CD4-positive, alpha-beta T cell treated with Interleukin-15 for 1 hour (primary cell): ENCODE results near the gene KIFAP3.
"Not testable (repeated sequence)": the region's sequence is repeated elsewhere in the genome, so short reads cannot be mapped to it uniquely, and the experiment has no call there.

Experiments
- DNase-seq: peaks from one replicate; pipeline ENCODE4 v3.0.0-alpha.2; 2020

KIFAP3 gene

DNA sequence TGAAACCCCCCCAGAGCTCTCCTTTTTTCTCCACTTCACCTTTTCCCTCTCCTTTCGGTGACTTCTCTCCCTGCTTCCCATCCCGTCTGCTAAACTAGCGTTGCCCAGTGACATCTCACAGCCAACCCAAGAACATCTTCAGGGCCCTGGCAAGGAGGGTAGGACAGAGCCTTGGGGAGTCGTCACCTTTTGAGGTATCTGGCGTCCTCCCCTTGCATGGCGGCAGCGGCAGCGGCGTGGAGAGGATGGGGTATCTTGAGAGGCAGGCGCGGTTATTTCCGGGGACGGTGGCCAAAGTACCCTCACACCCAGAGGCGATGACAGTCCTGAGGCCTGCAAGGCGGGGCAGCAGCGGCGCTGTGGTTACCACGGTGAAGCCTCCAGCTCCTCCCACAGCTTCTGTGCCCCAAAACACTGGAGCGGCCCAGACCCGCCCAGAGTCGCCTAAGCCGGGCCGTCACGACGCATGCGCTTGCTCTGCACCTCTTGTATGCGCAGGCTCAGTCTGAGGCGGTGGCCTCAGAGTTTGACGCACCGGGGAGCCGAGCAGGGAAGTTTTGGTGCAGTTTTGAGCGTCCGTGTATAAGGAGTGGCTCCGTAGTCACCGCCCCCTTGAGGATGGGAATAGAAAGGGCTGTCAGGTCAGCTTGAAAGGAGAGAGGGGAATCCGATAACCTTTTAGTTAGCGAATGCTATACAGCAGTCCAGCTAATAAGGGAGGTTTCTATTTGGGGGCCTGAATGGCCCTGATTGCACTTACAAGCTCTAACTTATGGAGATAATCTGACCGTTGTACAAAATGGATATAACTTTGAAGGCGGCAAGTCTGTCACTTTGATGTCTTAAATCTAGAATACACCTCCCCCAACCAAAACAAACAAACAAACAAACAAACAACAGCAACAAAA is at the start of gene KIFAP3:
Gene KIFAP3, minus strand, starts transcription at position 446 of the 908 bp plus-strand sequence. Its CDS starts 228 bp downstream, at position 218.
- DNase-seq, result peak; percentile 98

DNA sequence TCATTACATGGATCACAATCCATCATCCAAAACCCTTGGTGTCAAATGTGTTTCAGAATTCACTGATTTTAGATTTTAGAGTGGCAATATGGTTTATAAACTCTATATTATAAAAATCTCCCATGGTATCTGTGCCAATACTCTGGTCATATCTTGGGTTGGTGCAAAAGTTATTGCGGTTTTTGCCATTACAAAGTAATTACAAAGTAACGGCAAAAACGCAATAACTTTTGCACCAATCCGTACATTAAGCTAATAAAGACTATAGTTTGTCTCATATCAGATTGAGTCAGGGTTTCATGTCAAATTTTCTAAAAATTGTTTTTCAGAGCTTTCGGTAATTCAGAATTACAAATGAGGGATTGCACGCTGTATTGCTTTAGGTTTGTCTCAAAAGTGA is 47.9 kb upstream of the KIFAP3 start:
- DNase-seq, result no peak

DNA sequence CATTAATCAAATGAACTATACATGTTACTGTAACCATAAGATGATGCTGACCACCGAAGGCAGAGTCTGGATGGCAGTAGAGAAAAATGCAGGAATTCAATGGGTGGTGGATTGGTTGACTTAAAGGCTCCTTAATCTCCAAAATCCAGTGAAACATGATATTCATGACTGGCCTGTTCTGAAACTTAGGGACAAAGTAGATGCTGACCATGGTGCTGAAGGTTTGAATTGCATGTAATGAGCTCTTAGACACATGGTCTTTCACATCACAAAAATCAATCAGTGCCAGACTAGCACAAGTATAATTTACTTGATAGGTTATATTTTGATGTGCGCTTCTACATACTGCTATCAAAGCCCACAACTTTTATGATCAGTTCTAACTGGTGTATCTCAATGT is 40.4 kb upstream of the KIFAP3 start:
- no peak for DNase-seq

DNA sequence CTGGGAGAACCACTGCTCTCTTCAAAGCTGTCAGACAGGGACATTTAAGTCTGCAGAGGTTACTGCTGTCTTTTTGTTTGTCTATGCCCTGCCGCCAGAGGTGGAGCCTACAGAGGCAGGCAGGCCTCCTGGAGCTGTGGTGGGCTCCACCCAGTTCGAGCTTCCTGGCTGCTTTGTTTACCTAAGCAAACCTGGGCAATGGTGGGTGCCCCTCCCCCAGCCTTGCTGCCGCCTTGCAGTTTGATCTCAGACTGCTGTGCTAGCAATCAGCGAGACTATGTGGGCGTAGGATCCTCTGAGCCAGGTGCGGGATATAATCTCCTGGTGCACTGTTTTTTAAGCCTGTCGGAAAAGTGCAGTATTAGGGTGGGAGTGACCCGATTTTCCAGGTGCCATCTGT is 38.6 kb upstream of the KIFAP3 start:
- not testable (repeated sequence) for DNase-seq

DNA sequence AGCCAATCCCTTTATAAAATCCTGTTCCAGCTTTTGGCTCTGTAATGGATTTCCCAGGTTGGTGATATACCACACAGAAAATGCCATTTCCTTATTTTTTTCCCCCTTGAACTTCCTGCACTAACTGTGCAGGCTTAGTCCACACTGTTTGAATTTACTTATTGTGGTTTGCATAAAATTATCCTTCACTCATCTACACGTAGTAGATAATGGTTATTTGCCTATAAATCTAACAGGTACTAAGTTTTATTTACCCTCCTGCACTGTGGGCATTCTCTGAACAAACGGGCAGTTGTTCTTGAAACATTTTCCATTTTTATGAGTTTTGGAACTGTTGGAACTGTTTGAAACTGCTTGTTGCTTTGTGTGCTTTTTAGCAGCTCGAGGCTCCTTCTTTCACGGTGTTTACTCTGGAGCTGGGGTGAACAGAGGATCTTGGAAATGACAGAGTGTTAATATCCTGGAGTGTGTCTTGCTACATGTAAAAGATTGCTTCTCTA is 23.0 kb upstream of the KIFAP3 start:
- no peak for DNase-seq

DNA sequence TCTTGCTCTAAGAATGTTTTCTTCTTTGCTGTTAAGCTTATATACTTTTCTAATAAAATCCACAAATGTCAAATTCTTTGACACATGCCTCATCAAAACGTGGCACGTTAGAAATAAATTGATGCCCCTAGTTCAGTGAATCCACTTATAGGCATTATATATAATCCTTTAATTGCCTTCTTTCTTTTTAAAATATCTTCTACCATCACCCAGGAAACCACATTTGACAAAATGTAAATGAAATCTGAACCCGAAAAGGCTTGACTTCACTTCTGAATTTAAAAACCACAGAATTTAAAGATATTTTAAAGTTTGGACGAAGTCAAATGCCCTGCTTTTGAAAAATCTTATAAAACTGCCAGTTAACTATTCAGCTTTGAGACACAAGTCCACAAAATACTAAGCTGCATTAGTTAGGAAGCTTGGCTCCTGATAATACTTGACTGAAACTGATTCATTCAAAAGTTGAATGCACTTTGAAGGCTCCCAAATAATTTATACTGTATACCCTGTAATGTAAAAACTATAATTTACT is 22.4 kb upstream of the KIFAP3 start:
- DNase-seq, result no peak

DNA sequence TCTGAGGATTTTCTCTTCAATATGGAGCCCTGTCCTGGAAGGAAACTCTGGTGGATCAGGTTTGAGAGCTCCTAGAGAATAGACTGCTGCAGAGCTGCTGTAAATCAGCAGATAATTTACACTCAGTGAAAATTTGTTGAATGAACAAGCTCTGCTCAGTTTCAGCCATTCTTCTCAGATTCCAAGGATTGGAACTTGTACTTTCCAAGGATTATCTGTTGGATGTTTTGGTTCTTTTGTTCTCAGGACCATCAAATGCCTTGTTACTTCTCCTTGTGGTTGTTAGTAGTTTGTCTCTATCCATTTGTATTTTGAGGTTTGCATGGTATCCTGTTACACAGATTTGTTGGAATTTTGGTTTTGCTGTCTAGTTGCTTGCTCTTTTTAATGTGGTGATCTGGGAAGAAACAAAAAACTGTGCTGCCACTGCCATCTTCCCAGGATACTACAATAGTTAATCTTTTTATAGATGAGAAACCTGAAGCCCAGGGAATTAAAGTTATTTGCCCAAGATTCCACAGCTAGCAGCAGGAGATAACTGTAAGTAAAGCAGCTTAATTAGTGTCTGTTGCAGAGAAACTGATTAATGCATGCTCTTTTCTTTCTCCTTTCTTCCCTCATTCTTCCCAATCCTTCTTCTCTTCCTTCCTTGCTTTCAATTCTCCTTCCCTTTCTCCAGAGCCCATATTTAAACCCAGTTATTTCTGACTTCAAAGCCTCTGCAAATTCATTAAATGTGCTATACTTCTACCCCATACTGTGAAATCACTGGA is 21.7 kb upstream of the KIFAP3 start:
- DNase-seq, result no peak

DNA sequence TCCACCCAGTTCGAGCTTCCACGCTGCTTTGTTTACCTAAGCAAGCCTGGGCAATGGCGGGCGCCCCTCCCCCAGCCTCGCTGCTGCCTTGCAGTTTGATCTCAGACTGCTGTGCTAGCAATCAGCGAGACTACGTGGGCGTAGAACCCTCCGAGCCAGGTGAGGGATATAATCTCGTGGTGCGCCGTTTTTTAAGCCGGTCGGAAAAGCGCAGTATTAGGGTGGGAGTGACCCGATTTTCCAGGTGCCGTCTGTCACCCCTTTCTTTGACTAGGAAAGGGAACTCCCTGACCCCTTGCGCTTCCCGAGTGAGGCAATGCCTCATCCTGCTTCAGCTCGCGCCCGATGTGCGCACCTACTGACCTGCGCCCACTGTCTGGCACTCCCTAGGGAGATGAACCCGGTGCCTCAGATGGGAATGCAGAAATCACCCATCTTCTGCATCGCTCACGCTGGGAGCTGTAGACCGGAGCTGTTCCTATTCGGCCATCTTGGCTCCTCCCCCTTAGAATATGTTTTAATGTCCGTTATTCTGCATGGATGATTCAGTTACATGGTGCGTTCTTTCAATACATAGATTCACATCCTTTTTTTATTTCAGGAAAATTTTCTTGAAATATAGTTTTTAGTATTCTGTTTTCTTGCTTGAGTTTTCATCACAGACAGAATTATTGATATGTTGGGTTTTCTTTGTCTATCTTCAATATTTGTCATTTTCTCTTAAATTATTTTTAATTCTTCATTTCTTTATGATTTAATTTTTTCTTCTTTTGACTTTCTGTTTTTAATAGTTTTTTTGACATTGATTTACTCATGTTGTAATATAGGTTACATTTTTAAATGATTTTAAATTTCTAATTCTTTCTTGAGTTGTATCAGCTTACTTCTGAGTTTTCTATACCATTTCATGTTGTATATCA is 20.5 kb upstream of the KIFAP3 start:
- not testable (repeated sequence) for DNase-seq

DNA sequence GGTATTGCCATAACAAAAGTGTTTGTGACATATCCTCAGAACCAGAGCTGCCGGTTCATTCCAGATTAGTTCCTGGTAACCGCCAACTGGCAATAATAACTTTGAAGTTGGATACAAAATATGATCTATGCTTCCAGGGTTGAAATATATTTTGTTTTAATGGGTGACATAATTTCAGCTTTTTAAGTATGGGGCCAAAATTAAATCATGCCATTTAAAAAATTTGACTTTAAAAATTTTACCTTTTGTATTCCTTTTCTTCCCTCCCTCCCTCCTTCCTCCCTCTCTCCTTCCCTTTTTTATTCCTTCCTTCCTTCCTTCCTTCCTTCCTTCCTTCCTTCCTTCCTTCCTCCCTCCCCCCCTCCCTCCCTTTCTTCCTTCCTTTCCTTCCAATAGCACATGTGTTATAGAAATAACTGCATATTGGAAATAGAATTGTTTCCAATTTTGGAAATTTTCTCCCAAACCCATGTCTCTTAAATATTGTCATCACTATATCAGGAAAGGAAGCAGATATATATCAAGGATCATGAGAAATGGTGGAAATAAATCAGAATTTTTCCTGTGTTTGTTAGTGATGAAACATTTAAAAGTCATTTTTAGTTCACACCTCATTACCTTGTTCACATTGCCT is 12.0 kb upstream of the KIFAP3 start:
- DNase-seq, result no peak

DNA sequence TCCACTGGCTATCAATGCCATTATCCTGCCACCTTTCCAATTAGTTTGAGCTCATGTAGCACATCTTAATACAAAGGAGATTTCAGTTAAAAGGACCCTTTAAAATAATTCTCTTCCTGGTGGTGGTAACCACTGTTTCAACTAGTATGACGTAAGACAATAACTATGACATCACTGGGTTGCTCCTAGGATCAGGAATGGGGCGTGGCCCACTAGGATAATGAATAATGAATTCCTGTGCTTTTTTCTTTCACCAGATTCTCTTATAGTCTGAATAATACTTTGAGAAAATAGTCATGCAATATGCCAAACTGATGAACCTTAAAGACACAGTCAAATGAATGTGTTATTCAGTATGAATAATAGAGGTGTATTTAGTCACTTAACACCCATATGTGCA is 10.6 kb upstream of the KIFAP3 start:
- no peak for DNase-seq

DNA sequence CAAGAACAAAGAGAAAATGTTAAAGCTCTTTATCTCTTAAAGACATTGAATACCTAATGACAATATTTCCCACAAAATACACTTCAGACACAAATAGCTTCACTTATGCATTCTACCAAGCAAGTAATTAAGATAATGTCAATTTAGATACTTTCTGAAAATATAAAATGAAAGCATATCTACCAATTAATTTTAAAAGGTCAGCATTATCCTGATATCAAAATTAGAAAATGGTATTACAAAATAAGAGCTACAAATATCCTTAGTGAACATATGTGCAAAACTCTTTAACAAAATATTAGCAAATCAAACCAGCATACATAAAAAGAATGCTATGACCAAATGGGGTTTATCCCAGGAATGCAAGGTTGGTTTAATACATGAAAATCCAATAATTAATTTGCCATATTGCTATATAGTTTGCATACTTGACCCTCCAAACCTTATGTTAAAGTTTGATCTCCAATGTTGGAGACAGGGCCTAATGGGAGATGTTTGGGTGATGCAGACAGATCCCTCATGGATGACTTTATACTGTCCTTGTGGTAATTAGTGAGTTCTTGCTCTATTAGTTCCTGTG is 4.2 kb upstream of the KIFAP3 start:
- DNase-seq, result no peak

DNA sequence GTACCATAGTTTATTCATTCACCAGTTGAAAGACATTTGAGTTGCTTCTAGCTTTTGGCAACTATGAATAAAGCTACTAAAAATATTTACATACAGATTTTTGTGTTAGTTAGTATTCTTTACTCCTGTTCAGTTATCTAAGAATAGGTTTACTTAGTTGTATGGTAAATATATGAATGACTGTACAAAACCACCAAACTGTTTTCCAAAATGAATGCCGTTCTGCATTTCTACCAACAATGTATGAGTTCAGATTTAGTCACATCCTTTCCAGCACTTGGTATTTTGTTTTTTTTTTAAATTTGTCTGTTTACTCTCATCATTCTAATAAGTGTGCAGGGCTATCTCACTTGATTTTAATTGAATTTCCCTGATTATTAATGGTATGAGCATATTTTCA is 3.4 kb upstream of the KIFAP3 start:
- no peak for DNase-seq

DNA sequence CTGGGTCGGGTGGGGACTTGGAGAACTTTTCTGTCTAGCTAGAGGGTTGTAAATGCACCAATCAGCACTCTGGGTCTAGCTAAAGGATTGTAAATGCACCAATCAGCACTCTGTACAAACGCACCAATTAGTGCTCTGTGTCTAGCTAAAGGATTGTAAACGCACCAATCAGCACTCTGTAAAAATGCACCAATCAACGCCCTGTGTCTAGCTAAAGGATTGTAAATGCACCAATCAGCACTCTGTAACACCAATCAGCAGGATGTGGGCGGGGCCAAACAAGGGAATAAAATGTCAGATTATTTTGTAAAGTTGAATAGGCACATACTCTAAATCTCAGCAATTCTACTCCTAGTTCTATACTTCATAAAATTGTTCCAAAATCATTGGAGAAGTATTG is 2.5 kb upstream of the KIFAP3 start:
- DNase-seq, result not testable (repeated sequence)

DNA sequence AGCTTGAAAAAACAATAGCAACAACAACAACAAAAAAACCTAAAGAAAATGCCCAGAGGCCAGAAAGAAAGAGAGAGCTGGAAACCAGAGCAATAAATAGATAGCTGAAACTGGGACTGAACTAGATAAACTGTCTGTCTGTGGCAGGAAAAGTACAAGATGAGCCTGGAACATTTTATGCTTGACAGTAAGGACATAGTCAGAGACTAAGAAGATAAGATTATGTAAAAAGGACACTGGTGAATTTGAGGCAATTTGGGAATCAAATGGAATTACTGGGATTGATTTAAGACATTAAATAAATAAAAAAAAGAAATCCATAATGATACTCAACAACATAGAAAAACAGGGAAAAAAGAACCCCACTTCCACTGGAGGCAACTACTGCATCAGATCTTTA is 1.7 kb upstream of the KIFAP3 start:
- no peak for DNase-seq

DNA sequence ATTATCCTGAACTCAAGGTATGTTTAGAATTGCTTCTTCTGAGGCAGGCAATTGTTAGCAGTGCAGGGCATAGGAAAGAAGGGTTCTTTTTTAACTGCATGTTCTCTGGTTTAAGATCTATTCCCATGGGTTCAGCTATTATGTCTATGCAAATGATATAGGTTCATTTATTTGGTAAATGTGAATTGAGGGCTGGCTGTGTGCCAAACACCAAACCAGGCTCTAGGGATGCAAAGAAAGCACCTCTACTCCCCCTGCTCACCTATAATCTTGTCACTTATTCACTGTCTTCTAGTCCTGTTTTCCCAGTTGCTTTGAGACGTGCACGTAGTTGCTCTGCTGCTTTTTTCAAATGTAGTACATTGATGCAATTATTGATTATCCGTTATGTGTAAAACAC is 691 bp upstream of the KIFAP3 start:
- no peak for DNase-seq

DNA sequence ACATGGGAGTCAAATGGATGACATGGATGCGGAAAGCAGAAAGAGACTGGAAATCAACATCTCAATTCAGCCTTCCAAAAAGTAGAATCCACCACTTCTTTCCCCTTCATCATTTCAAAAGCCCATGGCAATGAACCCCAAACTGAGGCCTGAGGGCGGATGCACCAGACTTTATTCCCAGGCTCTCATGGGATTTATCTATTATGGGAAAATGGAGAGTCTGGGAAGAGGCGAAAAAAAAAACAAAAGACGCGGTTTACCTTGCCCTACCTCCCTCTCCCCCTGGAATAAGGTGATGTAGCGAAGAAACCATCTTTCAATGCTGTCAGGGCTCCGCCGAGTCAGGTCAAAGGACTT is 624 bp downstream of the KIFAP3 start:
- no peak for DNase-seq

DNA sequence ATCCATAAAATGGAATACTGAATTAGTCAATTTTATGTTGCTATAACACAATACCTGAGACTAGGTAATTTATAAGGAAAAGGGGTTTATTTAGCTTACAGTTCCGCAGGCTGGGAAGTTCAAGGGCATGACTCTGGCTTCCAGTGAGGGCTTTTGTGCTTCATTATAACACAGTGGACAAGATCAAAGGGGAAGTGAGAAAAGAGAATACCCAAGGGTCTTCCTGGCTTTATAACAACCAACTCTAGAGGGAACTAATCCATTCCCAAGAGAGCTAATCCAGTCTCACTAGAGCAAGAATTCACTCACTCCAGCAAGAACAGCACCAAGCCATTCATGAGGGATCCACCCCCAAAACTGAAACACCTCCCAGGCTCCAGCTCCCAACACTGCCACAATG is 3.1 kb downstream of the KIFAP3 start:
- no peak for DNase-seq

DNA sequence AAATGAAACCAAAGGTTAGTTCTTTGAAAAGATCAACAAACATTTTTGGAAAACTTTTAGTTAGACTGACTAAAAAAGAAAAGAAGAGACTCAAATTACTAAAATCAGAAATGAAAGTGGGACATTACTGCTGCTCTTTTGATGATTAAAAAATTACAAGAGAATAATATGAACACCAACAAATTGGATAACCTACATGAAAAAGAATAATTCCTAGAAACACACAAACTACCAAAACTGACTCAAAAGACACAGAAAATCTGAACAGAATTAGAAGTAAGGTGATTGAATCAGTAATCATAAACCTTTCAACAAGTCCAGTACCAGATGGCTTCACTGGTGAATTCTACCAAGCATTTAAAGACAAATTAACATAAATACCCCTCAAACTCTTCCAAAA is 5.6 kb downstream of the KIFAP3 start:
- no peak for DNase-seq

DNA sequence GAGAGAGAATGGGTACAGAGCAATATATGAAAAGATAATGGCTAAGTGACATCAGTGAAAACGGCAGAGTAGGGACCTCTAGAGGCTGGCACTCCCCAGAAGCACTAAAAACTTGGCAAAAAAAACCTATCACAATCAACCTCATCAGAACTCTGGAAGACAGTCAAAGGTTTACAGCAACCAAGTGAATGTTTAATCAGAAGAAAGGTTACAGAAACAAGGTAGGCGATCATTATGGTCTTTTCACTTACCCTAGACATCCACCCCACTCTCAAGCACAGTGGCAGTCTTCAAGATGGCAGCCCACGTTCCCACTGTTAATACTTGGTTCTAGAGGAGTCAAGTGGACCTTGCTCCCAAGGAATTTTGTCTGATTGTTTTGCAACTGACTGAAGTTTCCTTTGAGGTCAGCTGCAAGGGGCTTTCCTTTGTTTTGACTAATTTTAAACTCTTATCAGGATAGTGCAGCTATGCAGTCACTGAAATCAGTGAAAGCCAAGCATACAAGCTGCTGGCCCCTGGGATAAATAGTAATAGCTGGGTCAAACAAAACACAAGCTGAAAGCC is 7.2 kb downstream of the KIFAP3 start:
- DNase-seq, result no peak

DNA sequence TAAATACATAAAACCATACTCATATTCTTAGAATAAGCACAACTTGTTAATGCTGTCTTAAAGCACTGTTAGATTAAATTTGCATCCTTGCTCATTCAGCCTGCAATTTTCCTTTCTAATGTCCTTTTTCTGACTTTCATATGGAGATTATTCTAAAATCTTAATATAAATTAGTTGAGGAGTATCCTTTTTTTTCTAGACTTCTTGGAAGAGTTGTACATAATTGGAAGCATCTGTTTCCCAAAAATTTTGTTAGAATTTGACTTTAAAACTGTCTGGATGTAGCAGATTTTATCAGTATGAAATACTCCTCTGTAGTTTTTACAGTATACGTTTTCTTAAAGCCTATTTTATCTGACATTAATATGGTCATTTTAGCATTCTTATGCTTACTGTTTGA is 9.7 kb downstream of the KIFAP3 start:
- no peak for DNase-seq

DNA sequence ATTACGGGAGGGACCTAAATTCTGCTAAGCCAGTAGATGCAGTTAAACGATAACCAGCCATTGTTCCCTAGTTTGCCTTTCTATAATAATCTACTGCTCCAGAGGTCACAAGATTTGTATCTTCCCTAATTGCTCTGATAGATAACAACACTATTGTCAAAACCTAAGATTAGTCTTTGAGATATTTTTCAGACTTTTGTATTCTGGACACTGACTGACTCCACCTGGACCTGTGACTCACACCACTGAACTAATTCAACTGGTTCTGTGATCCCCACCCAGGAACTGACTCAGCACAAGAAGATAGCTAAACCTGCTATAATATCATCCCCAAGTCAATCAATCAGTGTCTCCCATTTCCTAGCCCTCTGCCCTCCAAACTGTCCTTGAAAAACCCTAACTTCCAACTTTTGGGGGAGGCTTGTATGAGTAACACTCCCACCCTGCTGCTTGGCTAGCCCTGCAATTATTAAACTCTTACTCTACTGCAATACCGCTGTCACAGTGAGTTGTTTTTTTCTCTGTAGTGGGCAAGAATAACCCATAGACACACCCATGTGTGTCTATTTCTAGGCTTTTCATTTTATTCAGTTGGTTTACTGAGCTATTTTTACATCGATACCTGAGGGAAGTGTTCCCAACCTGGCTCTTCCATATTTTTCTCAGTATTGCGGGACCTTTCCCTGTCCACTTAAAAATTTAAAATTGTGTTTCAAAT is 11.2 kb downstream of the KIFAP3 start:
- no peak for DNase-seq
